Lower lobe of right lung (tissue), 2 donors: ENCODE results near the gene SPATA18. TPM values are rescaled to one million over a fixed set of nuclear protein-coding genes. Genes with fewer than 3 reads are reported as not detected.
"Not testable (repeated sequence)": the region's sequence is repeated elsewhere in the genome, so short reads cannot be mapped to it uniquely, and the experiment has no call there.

Source experiments
- ATAC-seq, 2 donors: fragments of 200-7000 bp; cut with Tn5 transposase; one replicate each; pipeline ENCODE4 v1.9.1; 2020 to 2022; ENCODE audit warnings: mild to moderate bottlenecking in 2 of 2, moderate library complexity in 2 of 2
- DNase-seq: peaks from one replicate; pipeline ENCODE4 v3.0.0-alpha.2; 2020
- H3K27ac ChIP-seq: fragments of 200-600 bp; one replicate; pipeline ENCODE4 v1.8.0; 2022
- H3K27me3 ChIP-seq: fragments of 200-600 bp; one replicate; pipeline ENCODE4 v1.8.0; 2022; ENCODE audit warnings: low read depth
- H3K36me3 ChIP-seq: fragments of 200-600 bp; one replicate; pipeline ENCODE4 v1.8.0; 2022; ENCODE audit warnings: mild to moderate bottlenecking
- H3K4me1 ChIP-seq: fragments of 200-600 bp; one replicate; pipeline ENCODE4 v1.8.0; 2022
- H3K4me3 ChIP-seq: fragments of 200-600 bp; one replicate; pipeline ENCODE4 v1.8.0; 2022; ENCODE audit warnings: mild to moderate bottlenecking
- H3K9me3 ChIP-seq: fragments of 200-600 bp; one replicate; pipeline ENCODE4 v1.8.0; 2022
- intact Hi-C: fragments of 100-400 bp; cut with DNase I; formaldehyde crosslinking; loops from one replicate; pipeline ENCODE4 v1.11.0; 2022
- total RNA-seq: library from RNA; stranded (reverse); fragmentation: NEBNext Ultra II Directional; extraction: Animal tissue kit (Norgen Biotek cat#: 25700); gene quantifications from one replicate; pipeline ENCODE4 v1.2.1, GENCODE V29; 2021
- TF ChIP-seq, protein P1 (sequence below): fragments of 200-600 bp; IDR thresholded peaks from one replicate; pipeline ENCODE4 v1.8.0; 2022; ENCODE audit warnings: antibody characterized with exemption, mild to moderate bottlenecking
- donor health status: DM: no; HTN: yes; CAD: no; lungs with severe emphysema.

SPATA18 gene
- total RNA-seq, 1 donor from 2014 or later = 24.7 TPM

DNA sequence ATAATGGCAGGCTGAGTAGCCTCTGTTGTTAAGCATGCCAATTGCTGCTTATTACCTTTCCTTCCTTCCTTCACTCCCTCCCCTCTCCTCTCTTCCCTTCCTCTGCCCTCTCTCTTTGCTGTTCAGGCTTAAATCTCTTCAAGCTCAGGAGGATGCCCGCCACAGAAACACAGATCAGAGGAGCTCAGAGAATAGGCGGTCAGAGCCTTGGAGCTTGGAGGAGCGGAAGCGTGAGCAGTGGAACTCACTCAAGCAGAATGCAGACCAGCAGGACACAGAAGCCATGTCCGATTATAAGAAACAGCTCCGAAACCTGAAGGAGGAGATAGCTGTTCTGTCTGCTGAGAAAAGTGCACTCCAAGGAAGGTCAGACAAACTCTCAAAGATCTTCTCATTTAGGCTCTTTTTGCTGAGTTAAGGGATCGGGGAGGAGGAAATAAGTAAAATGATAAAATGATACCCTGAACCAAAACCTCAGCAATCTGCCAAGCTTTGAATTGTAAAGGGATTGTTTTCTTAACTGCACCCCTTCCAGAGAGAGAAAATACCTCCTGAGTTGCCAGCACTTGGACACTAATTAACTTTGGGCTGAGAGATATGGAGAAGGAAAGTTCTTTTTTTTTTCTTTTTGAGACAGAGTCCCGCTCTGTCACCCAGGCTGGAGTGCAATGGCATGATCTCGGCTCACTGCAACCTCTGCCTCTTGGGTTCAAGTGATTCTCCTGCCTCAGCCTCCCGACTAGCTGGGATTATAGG lies 20.9 kb downstream of the SPATA18 start:
- ATAC-seq = no peak
- DNase-seq = no peak
- H3K36me3 ChIP-seq = no peaks in the 10 kb centered on the region
- H3K4me3 ChIP-seq = no peak overlapping the region
- H3K9me3 ChIP-seq = no peaks in the 10 kb centered on the region
- intact Hi-C loops = no loop called here
- TF ChIP-seq, protein P1, sequence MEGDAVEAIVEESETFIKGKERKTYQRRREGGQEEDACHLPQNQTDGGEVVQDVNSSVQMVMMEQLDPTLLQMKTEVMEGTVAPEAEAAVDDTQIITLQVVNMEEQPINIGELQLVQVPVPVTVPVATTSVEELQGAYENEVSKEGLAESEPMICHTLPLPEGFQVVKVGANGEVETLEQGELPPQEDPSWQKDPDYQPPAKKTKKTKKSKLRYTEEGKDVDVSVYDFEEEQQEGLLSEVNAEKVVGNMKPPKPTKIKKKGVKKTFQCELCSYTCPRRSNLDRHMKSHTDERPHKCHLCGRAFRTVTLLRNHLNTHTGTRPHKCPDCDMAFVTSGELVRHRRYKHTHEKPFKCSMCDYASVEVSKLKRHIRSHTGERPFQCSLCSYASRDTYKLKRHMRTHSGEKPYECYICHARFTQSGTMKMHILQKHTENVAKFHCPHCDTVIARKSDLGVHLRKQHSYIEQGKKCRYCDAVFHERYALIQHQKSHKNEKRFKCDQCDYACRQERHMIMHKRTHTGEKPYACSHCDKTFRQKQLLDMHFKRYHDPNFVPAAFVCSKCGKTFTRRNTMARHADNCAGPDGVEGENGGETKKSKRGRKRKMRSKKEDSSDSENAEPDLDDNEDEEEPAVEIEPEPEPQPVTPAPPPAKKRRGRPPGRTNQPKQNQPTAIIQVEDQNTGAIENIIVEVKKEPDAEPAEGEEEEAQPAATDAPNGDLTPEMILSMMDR = no peak
- H3K4me1 ChIP-seq = no peaks in the 10 kb centered on the region
- no peaks in the 10 kb centered on the region for H3K27me3 ChIP-seq
- H3K27ac ChIP-seq = no peak overlapping the region

DNA sequence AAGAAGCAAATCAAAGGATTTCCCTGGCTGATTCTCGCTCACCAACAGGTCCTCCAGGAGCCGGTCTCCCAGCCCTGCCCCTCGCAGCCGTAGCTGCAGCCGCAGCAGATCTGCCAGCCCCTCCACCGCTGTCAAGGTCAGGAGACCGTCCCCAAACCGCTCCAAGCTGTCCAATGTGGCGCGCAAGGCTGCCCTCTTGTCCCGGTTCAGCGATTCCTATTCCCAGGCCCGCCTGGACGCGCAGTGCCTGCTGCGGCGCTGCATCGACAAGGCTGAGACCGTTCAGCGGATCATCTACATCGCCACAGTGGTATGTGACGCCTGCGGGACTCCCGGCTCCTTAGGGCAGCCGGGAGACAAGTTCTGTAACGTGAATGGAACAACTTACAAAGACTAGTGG lies 25.6 kb downstream of the SPATA18 start:
- ATAC-seq (no peak), DNase-seq (no peak)
- Histone ChIP-seq H3K27ac (no peak overlapping the region), H3K9me3 (no peaks in the 10 kb centered on the region), H3K36me3 (no peaks in the 10 kb centered on the region), H3K27me3 (no peaks in the 10 kb centered on the region), H3K4me3 (no peak overlapping the region), H3K4me1 (no peaks in the 10 kb centered on the region)
- TF ChIP-seq, protein P1 = no peak
- intact Hi-C loops = no loop called here

DNA sequence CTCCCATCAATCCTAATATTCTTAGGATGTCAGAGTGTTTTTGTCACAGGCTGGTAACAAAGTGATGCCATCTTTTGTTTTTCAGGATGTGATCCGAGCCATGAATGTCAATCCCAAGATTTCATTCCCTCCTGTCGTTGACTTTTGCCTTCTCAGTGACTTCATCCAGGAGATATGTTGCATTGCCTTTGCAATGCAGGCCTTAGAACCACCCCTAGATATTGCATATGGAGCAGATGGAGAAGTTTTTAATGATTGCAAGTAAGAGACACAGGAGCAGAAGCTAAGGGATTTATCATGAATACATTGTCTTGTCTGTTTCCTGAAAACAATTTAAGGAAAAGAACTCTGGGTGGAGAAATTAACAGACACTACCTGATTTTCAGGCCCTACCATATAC lies 28.6 kb downstream of the SPATA18 start:
- Histone ChIP-seq H3K36me3 (no peaks in the 10 kb centered on the region), H3K9me3 (no peaks in the 10 kb centered on the region), H3K4me1 (no peaks in the 10 kb centered on the region), H3K4me3 (no peak overlapping the region), H3K27ac (no peak overlapping the region), H3K27me3 (no peaks in the 10 kb centered on the region)
- TF ChIP-seq, protein P1 = no peak
- intact Hi-C loops = no loop called here
- DNase-seq (no peak), ATAC-seq (no peak)

DNA sequence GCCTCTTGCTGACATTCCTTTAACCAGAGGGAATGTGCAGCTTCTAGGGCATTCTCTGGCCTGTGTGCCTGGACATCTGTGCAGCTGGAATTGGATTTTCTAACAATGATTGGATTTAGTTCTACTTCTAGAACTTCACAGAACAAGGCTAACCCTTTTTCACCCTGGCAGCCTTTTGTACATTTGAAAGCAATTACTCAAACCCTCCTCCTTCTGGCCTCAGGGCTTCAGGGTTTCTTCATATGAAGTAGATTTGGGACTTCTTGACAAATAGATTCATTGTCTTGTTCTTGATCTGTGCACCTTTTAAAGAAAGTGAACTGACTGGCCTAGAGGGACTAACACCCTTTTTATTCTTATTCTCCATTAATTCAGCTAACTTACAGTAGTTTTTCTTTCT lies 30.1 kb downstream of the SPATA18 start:
- no peaks in the 10 kb centered on the region for H3K36me3 ChIP-seq
- intact Hi-C loops = no loop called here
- no peaks in the 10 kb centered on the region for H3K27me3 ChIP-seq
- ATAC-seq = no peak
- no peak for DNase-seq
- H3K27ac ChIP-seq = no peak overlapping the region
- no peak overlapping the region for H3K4me3 ChIP-seq
- TF ChIP-seq, protein P1 = no peak
- no peaks in the 10 kb centered on the region for H3K9me3 ChIP-seq
- no peaks in the 10 kb centered on the region for H3K4me1 ChIP-seq

DNA sequence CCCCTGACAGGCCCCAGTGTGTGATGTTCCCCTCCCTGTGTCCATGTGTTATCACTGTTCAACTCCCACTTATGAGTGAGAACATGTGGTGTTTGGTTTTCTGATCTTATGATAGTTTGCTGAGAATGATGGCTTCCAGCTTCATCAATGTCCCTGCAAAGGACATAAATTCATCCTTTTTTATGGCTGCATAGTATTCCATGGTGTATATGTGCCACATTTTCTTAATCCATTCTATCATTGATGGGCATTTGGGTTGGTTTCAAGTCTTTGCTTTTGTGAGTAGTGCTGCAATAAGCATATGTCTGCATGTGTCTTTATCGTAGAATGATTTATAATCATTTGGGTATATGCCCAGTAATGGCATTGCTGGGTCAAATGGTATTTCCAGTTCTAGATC lies 35.3 kb downstream of the SPATA18 start:
- ATAC-seq, H3K9me3 ChIP-seq, intact Hi-C loops, H3K27ac ChIP-seq, H3K4me3 ChIP-seq, H3K4me1 ChIP-seq, H3K27me3 ChIP-seq, H3K36me3 ChIP-seq, DNase-seq: not testable (repeated sequence)

DNA sequence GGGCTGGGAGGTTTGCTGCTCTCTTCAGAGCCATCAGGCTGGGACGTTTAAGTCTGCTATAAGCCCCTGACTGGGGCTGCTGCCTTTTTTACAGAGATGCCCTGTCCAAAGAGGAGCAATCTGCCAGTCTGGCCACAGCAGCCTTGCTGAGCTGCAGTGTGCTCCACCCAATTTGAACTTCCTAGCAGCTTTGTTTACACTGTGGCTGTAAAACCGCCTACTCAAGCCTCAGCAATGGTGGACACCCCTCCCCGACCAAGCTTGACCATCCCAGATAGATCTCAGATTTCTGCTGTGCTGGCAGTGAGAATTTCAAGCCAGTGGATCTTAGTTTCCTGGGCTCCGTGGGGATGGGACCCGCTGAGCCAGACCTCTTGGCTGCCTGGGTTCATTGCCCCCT lies 40.7 kb downstream of the SPATA18 start:
- no peak overlapping the region for H3K27ac ChIP-seq
- H3K27me3 ChIP-seq = no peaks in the 10 kb centered on the region
- no peaks in the 10 kb centered on the region for H3K4me1 ChIP-seq
- intact Hi-C loops = no loop called here
- H3K9me3 ChIP-seq = no peaks in the 10 kb centered on the region
- TF ChIP-seq, protein P1 = no peak
- no peaks in the 10 kb centered on the region for H3K36me3 ChIP-seq
- DNase-seq = no peak
- no peak overlapping the region for H3K4me3 ChIP-seq
- ATAC-seq = no peak
